IMR-90 (cell line): ENCODE results near the gene DEFB131A. TPM values are rescaled to one million over a fixed set of nuclear protein-coding genes. Genes with fewer than 3 reads are reported as not detected.
"Not testable (repeated sequence)": the region's sequence is repeated elsewhere in the genome, so short reads cannot be mapped to it uniquely, and the experiment has no call there.

Experiments used
- ATAC-seq: fragments of 200-7000 bp; cut with Tn5 transposase; 2 replicates; pipeline ENCODE4 v1.9.1; 2020; ENCODE audit warnings: low read depth, mild to moderate bottlenecking, moderate library complexity
- BruUV-seq: library from RNA; stranded (reverse); fragments of 400-500 nt; replicated peaks from 2 replicates; lab custom pipeline; 2021; lab: Mats Ljungman, UMichigan
- CTCF ChIA-PET: fragments of 300-600 bp; formaldehyde crosslinking; extraction: SDS; loops from one replicate; lab custom pipeline; 2021; ENCODE audit warnings: antibody characterized with exemption; lab: Yijun Ruan, JAX
- POLR2A ChIA-PET: fragments of 300-600 bp; sonication (Branson Sonifier 250); formaldehyde crosslinking; loops from one replicate; lab custom pipeline; 2022; ENCODE audit warnings: antibody characterized with exemption; ENCODE audit not compliant: unreplicated experiment; lab: Charles Lee
- DNase-seq: peaks from one replicate; pipeline ENCODE4 v3.0.0; 2013
- H2AFZ ChIP-seq: replicated peaks from 2 replicates; pipeline ENCODE3; 2013; ENCODE audit warnings: low read length, mild to moderate bottlenecking; ENCODE audit not compliant: poor library complexity
- H2AK5ac ChIP-seq: 2 replicates; pipeline ENCODE4 v1.6.1; 2013; ENCODE audit warnings: low read depth, low read length, inconsistent platforms
- H2AK9ac ChIP-seq: replicated peaks from 2 replicates; pipeline ENCODE3; 2013; ENCODE audit warnings: mild to moderate bottlenecking, low read depth, low read length, moderate library complexity; ENCODE audit not compliant: poor library complexity
- H2BK120ac ChIP-seq: 2 replicates; pipeline ENCODE4 v1.6.1; 2013; ENCODE audit warnings: low read depth, low read length, inconsistent platforms
- H2BK15ac ChIP-seq: 3 replicates; pipeline ENCODE4 v1.6.1; 2013; ENCODE audit warnings: low read depth, low read length, inconsistent platforms
- H2BK20ac ChIP-seq: 2 replicates; pipeline ENCODE4 v1.6.1; 2013; ENCODE audit warnings: low read depth, mild to moderate bottlenecking, inconsistent platforms, low read length, moderate library complexity
- H2BK5ac ChIP-seq: 2 replicates; pipeline ENCODE4 v1.6.1; 2013; ENCODE audit warnings: mild to moderate bottlenecking, low read depth, low read length, inconsistent platforms; ENCODE audit not compliant: poor library complexity, severe bottlenecking
- H3K14ac ChIP-seq: replicated peaks from 2 replicates; pipeline ENCODE4 v1.6.1; 2013; ENCODE audit warnings: low read depth, low read length, inconsistent platforms
- H3K18ac ChIP-seq: 2 replicates; pipeline ENCODE4 v1.6.1; 2013; ENCODE audit warnings: low read depth, low read length, control low read depth
- H3K23ac ChIP-seq: 2 replicates; pipeline ENCODE4 v1.6.1; 2013; ENCODE audit warnings: low read depth, low read length, inconsistent platforms
- H3K27ac ChIP-seq: 2 replicates; pipeline ENCODE4 v1.5.1; 2013; ENCODE audit warnings: mild to moderate bottlenecking, control low read depth, low read length; ENCODE audit not compliant: insufficient read depth
- H3K27me3 ChIP-seq: 2 replicates; pipeline ENCODE4 v1.6.1; 2013; ENCODE audit warnings: low read length; ENCODE audit not compliant: control insufficient read depth, insufficient read depth
- H3K36me3 ChIP-seq: 2 replicates; pipeline ENCODE4 v1.6.1; 2013; ENCODE audit warnings: low read length, mixed read lengths; ENCODE audit not compliant: control insufficient read depth, insufficient read depth
- H3K4ac ChIP-seq: 2 replicates; pipeline ENCODE4 v1.6.1; 2013; ENCODE audit warnings: low read depth, low read length, inconsistent platforms
- H3K4me1 ChIP-seq: 2 replicates; pipeline ENCODE4 v1.6.1; 2013; ENCODE audit warnings: low read length, mixed read lengths; ENCODE audit not compliant: control insufficient read depth, insufficient read depth
- H3K4me2 ChIP-seq: 2 replicates; pipeline ENCODE4 v1.6.1; 2013; ENCODE audit warnings: low read depth, mild to moderate bottlenecking, control low read depth, low read length, moderate library complexity
- H3K4me3 ChIP-seq: 2 replicates; pipeline ENCODE4 v1.5.1; 2013; ENCODE audit warnings: low read depth, mild to moderate bottlenecking, control low read depth, low read length, moderate library complexity; ENCODE audit not compliant: insufficient read depth
- H3K56ac ChIP-seq: 2 replicates; pipeline ENCODE4 v1.6.1; 2013; ENCODE audit warnings: low read length, inconsistent platforms; ENCODE audit not compliant: insufficient read depth; ENCODE audit errors: extremely low read depth
- H3K79me1 ChIP-seq, 2 experiments: 2 replicates each; pipeline ENCODE4 v1.6.1; 2013; ENCODE audit warnings: low read length in 2 of 2, inconsistent platforms in 1 of 2, low read depth in 1 of 2
- H3K9ac ChIP-seq: 2 replicates; pipeline ENCODE4 v1.6.1; 2013; ENCODE audit warnings: low read depth, low read length, control low read depth
- H3K9me1 ChIP-seq: 2 replicates; pipeline ENCODE4 v1.6.1; 2013; ENCODE audit warnings: low read length, inconsistent platforms; ENCODE audit not compliant: insufficient read depth
- H3K9me3 ChIP-seq: 2 replicates; pipeline ENCODE4 v1.6.1; 2013; ENCODE audit warnings: low read length; ENCODE audit not compliant: control insufficient read depth, insufficient read depth
- H4K20me1 ChIP-seq: 2 replicates; pipeline ENCODE4 v1.6.1; 2013; ENCODE audit warnings: low read length, inconsistent platforms; ENCODE audit not compliant: insufficient read depth
- H4K5ac ChIP-seq: 2 replicates; pipeline ENCODE4 v1.6.1; 2013; ENCODE audit warnings: mild to moderate bottlenecking, low read depth, low read length, control low read depth
- H4K8ac ChIP-seq, 2 experiments: 2 replicates each; pipeline ENCODE4 v1.6.1; 2013; ENCODE audit warnings: low read depth in 2 of 2, low read length in 2 of 2, control low read depth in 1 of 2, inconsistent platforms in 1 of 2
- H4K91ac ChIP-seq: 2 replicates; pipeline ENCODE4 v1.6.1; 2013; ENCODE audit warnings: low read depth, low read length, inconsistent platforms; ENCODE audit not compliant: insufficient read depth
- WGBS, 2 experiments: methylation state at CpG; one replicate each; pipeline versions ENCODE4 v1.1.5 to v1.1.7; 2013; ENCODE audit warnings: missing lambda C conversion rate in 2 of 2; ENCODE audit not compliant: insufficient read length in 1 of 2; ENCODE audit errors: extremely low coverage in 2 of 2; 5-methylcytosine and 5-hydroxymethylcytosine counted together
- dilution Hi-C: fragments of 300-500 bp; cut with HindIII; formaldehyde crosslinking; loops from one replicate; pipeline ENCODE4 v1.14.3; 2018; ENCODE audit warnings: low sequenced_read_pairs; ENCODE audit not compliant: unreplicated experiment
- in situ Hi-C: fragments of 300-500 bp; cut with MboI; formaldehyde crosslinking; loops from 3 replicates; pipeline ENCODE4 v1.14.3; 2019; ENCODE audit warnings: low sequenced_read_pairs, inconsistent platforms, mixed read lengths
- intact Hi-C: fragments of 100-400 bp; cut with micrococcal nuclease; formaldehyde crosslinking; loops from 2 replicates; pipeline ENCODE4 v1.10.0; 2022
- polyA plus RNA-seq, 3 experiments: library from polyadenylated mRNA; depleted of rRNA; stranded (reverse); fragments of >200 nt; gene quantifications; 2 replicates each; pipeline ENCODE4 v1.2.3, GENCODE V29; 2012; ENCODE audit warnings: low replicate concordance in 1 of 3
- total RNA-seq: library from RNA; depleted of rRNA; stranded (reverse); fragments of >200 nt; gene quantifications from 2 replicates; pipeline ENCODE4 v1.2.3, GENCODE V29; 2012

Gene DEFB131A
- total and polyA plus RNA-seq, 2 of the 4 experiments (the other 2 are of a cell fraction), result not detected

DNA sequence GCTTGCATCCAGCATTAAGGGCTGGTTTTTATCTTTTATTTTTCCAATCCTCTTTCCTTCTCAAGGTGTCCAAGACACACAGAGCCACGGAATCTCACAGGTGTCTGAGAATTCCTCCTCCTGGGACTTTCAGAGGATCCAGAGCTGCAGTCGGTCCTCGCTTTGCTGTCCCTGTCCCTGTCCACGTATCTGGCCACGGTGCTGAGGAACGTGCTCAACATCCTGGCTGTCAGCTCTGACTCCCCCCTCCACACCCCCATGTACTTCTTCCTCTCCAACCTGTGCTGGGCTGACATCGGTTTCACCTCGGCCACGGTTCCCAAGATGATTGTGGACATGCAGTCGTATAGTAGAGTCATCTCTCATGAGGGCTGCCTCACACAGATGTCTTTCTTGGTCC lies 39.5 kb downstream of the DEFB131A start:
- H3K36me3 ChIP-seq, H2BK15ac ChIP-seq, H3K27ac ChIP-seq, H4K20me1 ChIP-seq, H2AFZ ChIP-seq, H3K4me1 ChIP-seq, intact Hi-C loops, H2AK5ac ChIP-seq, H3K4me2 ChIP-seq, POLR2A ChIA-PET, H3K4ac ChIP-seq, H3K56ac ChIP-seq, H2BK20ac ChIP-seq, H4K91ac ChIP-seq, H3K14ac ChIP-seq, in situ Hi-C loops, H2AK9ac ChIP-seq, H3K18ac ChIP-seq, CTCF ChIA-PET, H3K4me3 ChIP-seq, H3K9me1 ChIP-seq, H3K9ac ChIP-seq, dilution Hi-C loops, H4K5ac ChIP-seq, BruUV-seq, H2BK5ac ChIP-seq, H3K27me3 ChIP-seq, H3K9me3 ChIP-seq, ATAC-seq, DNase-seq, H3K79me1 ChIP-seq, H2BK120ac ChIP-seq, H3K23ac ChIP-seq, H4K8ac ChIP-seq: not testable (repeated sequence)
- WGBS, 2 experiments, result 40% methylated on average over 1 of the region's 10 CpGs; no CpG with 5 or more reads in 1 of the 2 experiments

GRCh38 chr4:9486880-9487279 lies 42.7 kb downstream of the DEFB131A start:
- H2AFZ ChIP-seq, in situ Hi-C loops, H2AK5ac ChIP-seq, H2AK9ac ChIP-seq, H4K91ac ChIP-seq, H3K4me2 ChIP-seq, H3K36me3 ChIP-seq, H3K14ac ChIP-seq, dilution Hi-C loops, DNase-seq, H2BK5ac ChIP-seq, H3K27me3 ChIP-seq, H3K23ac ChIP-seq, CTCF ChIA-PET, H4K20me1 ChIP-seq, H3K56ac ChIP-seq, H2BK120ac ChIP-seq, H4K8ac ChIP-seq, H3K9me1 ChIP-seq, H3K18ac ChIP-seq, H3K9me3 ChIP-seq, H3K4me3 ChIP-seq, ATAC-seq, H3K27ac ChIP-seq, H3K79me1 ChIP-seq, H3K4ac ChIP-seq, H2BK15ac ChIP-seq, H3K9ac ChIP-seq, BruUV-seq, intact Hi-C loops, POLR2A ChIA-PET, H2BK20ac ChIP-seq, H4K5ac ChIP-seq, H3K4me1 ChIP-seq: not testable (repeated sequence)
- no CpG with 5 or more reads among the region's 11 CpGs for WGBS, 2 experiments
